ENCODE data around the gene UGT1A1. TPM values are rescaled to one million over a fixed set of nuclear protein-coding genes. Genes with fewer than 3 reads are reported as not detected.

Gene UGT1A1
- total and polyA plus RNA-seq, 12 donors = not detected

GRCh38 chr2:233818639-233819621, 58.9 kb downstream of the UGT1A1 start:
- 76 to 81% methylated on average over 17 of the region's 17 CpGs for WGBS, 2 donors
- H3K27me3 ChIP-seq = peaks cover 0 to 34% (median 0%) of the 10 kb centered on the region in 7 donors
- DNase-seq (no peak), ATAC-seq (no peak)
- H3K36me3 ChIP-seq = no peaks in the 10 kb centered on the region
- H3K4me1 ChIP-seq = no peaks in the 10 kb centered on the region
- intact Hi-C loops (cut with DNase I) = no loop called here
- H3K9me3 ChIP-seq = peaks cover 0 to 9% (median 0%) of the 10 kb centered on the region in 11 donors
- H3K4me3 ChIP-seq = no peak overlapping the region
- TF ChIP-seq CTCF (IDR thresholded peaks at IDR 0.05) = no peak
- no peak overlapping the region for H3K27ac ChIP-seq

GRCh38 chr2:233819884-233820773, 60.1 kb downstream of the UGT1A1 start:
- H3K4me1 ChIP-seq = no peaks in the 10 kb centered on the region
- peaks cover 0 to 9% (median 0%) of the 10 kb centered on the region in 11 donors for H3K9me3 ChIP-seq
- intact Hi-C loops (cut with DNase I) = no loop called here
- WGBS, 2 donors = 78 to 83% methylated on average over 18 of the region's 18 CpGs
- H3K27ac ChIP-seq = no peak overlapping the region
- DNase-seq (no peak), ATAC-seq (no peak)
- no peak overlapping the region for H3K4me3 ChIP-seq
- no peaks in the 10 kb centered on the region for H3K36me3 ChIP-seq
- no peak for TF ChIP-seq CTCF (IDR thresholded peaks at IDR 0.05)
- peaks cover 0 to 26% (median 0%) of the 10 kb centered on the region in 7 donors for H3K27me3 ChIP-seq

- peaks cover 0 to 9% (median 0%) of the 10 kb centered on the region in 11 donors for H3K9me3 ChIP-seq
- no peaks in the 10 kb centered on the region for H3K4me1 ChIP-seq
- DNase-seq = no peak
- no peaks in the 10 kb centered on the region for H3K36me3 ChIP-seq
- TF ChIP-seq CTCF (IDR thresholded peaks at IDR 0.05) = no peak
- WGBS, 2 donors = 75% methylated on average over 6 of the region's 6 CpGs
- H3K4me3 ChIP-seq = no peak overlapping the region
- intact Hi-C loops (cut with DNase I) = no loop called here
- no peak overlapping the region for H3K27ac ChIP-seq
- ATAC-seq = no peak
- peaks cover 0 to 25% (median 0%) of the 10 kb centered on the region in 7 donors for H3K27me3 ChIP-seq
Measured at GRCh38 chr2:233820774-233821105, 60.7 kb downstream of the UGT1A1 start.

GRCh38 chr2:233821196-233821595, 61.1 kb downstream of the UGT1A1 start:
- intact Hi-C loops (cut with DNase I) = no loop called here

More at GRCh38 chr2:233821196-233821595, 61.1 kb downstream of the UGT1A1 start:
- Histone ChIP-seq H3K27me3 (peaks cover 0 to 25% (median 0%) of the 10 kb centered on the region in 7 donors), H3K36me3 (no peaks in the 10 kb centered on the region), H3K9me3 (peaks cover 0 to 7% (median 0%) of the 10 kb centered on the region in 11 donors), H3K4me3 (no peak overlapping the region), H3K4me1 (no peaks in the 10 kb centered on the region), H3K27ac (no peak overlapping the region)
- no peak for DNase-seq
- no peak for ATAC-seq
- no peak for TF ChIP-seq CTCF (IDR thresholded peaks at IDR 0.05)
- WGBS, 2 donors = 86 to 90% methylated on average over 3 of the region's 3 CpGs

Data from heart right ventricle (tissue), 16 donors.